GM12875 (cell line): ENCODE data around the gene PCSK6.

ENCODE experiments used
- H3K4me3 ChIP-seq: one replicate; pipeline ENCODE4 v1.5.1; 2011; ENCODE audit warnings: low read depth, low read length, control low read depth
- TF ChIP-seq, protein P1 (sequence below): IDR thresholded peaks from 2 replicates; pipeline ENCODE4 v1.5.1; 2011; ENCODE audit warnings: low read depth, mild to moderate bottlenecking, control low read depth, inconsistent platforms, low read length, moderate library complexity, borderline replicate concordance; ENCODE audit not compliant: insufficient read depth

PCSK6 gene

DNA sequence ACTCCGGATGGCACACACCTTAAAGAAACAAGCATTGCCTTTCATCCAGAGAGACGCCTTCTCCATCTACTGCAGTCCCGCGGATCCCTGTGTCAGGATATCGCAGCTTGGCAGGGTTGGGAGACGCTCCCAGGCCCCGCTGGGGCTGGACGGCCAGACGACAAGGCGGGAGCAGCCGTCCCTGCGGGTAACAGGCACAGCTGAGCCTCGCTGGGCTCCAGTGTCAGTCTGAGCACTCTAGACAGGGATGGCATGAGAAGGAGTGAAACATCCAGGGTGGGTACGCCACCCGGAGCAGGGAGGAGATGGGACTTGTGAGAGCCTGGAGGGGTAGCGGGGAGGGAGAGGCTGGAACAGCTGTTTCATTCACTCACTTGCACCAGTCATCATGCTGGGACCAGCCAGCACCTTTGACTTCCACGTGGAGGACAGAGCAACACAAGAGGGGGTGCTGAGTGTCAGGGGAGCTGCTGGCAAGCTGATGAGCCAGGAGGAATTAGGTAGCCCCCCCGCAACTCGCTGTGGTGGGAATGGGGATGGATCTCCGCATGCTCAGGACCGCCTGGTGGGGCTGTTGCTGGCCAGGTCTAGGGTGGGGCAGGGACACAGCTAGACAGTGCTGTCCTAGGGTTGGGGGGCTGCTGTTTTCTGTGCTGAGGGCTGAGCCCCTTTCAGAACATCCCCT lies 162.9 kb downstream of the PCSK6 start:
- no peak overlapping the region for H3K4me3 ChIP-seq
- TF ChIP-seq, protein P1, sequence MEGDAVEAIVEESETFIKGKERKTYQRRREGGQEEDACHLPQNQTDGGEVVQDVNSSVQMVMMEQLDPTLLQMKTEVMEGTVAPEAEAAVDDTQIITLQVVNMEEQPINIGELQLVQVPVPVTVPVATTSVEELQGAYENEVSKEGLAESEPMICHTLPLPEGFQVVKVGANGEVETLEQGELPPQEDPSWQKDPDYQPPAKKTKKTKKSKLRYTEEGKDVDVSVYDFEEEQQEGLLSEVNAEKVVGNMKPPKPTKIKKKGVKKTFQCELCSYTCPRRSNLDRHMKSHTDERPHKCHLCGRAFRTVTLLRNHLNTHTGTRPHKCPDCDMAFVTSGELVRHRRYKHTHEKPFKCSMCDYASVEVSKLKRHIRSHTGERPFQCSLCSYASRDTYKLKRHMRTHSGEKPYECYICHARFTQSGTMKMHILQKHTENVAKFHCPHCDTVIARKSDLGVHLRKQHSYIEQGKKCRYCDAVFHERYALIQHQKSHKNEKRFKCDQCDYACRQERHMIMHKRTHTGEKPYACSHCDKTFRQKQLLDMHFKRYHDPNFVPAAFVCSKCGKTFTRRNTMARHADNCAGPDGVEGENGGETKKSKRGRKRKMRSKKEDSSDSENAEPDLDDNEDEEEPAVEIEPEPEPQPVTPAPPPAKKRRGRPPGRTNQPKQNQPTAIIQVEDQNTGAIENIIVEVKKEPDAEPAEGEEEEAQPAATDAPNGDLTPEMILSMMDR = no peak

DNA sequence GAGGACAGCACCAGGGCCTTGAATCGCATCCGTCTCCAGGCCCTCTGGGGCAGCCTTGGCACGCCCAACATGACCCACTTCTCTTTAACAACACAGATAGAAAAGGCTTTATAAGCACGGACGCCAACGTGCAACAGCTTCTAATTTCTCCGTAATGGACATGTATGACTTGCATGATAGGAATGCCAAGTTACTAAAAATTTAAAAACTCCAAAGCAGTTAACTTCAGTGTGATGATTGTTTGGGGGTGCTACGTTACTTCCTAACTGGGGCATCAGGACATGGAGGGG lies 163.5 kb downstream of the PCSK6 start:
- TF ChIP-seq, protein P1 = no peak
- no peak overlapping the region for H3K4me3 ChIP-seq

DNA sequence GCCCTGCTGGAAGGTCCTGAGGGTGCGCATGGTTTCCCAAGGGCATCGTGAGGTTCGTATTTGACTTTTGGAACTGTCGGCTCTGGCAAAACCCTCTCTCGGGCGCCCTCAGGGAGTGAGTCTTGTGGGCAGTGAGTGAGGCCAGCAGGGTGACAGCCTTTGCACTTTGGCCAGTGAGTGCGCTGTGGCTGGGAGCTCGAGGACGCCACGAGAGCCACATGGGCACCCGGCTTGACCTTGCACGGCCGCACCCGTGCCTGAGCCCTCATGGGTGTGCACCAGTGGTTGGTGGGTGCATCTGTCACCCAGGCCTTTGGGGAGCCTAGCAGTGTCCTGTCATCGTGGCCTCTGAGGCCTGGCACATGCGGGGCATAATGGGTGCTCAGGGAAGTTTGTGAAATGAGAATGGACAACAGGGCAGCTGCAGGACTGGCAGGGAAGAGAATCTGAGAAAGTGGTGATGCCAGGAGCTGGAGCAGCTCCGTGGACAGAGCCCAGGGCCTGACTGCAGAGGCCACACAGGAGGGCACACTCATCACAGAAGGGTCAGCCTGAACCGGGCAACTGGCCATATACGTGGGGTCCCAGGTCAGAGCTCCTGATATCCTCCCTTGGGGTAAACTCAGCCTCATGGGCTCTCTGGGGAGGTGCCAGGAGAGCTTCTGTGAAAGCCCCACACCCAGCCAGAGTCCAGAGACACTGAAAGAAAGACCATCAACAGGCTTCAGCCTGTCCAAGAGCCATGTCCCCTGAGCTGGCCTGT lies 164.1 kb downstream of the PCSK6 start:
- no peak overlapping the region for H3K4me3 ChIP-seq
- TF ChIP-seq, protein P1 = no peak

DNA sequence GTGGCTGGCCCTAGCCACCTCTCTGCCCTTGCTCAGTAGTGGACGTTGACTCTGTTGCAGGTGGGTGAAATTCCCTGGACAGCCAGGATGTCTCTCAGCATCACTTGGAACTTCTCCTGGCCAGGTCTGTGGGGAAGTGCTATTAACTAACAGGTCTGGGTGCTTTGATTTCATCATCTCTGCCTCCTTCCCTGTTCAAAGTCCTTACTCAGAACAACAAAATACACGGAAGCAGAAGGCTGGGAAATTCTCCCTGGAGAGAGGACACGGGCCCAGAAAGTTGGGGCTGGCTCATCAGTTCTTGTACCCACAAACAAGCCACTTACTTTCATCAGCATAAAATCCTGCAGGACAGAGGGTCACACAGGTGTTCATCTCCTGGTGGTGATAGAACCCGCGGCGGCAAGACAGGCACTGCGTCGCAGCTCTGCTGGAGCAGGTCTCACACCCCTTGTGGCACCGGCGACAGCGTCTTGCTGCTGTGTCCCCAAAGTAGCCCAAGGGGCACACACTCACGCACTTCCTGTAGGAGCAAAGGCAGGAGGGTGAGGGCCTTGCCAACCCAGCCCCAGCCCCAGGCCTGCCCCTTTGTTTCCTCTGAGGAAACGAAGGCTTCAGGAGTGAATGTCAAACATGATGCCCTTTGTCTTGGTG lies 164.9 kb downstream of the PCSK6 start:
- TF ChIP-seq, protein P1 = no peak
- no peak overlapping the region for H3K4me3 ChIP-seq

DNA sequence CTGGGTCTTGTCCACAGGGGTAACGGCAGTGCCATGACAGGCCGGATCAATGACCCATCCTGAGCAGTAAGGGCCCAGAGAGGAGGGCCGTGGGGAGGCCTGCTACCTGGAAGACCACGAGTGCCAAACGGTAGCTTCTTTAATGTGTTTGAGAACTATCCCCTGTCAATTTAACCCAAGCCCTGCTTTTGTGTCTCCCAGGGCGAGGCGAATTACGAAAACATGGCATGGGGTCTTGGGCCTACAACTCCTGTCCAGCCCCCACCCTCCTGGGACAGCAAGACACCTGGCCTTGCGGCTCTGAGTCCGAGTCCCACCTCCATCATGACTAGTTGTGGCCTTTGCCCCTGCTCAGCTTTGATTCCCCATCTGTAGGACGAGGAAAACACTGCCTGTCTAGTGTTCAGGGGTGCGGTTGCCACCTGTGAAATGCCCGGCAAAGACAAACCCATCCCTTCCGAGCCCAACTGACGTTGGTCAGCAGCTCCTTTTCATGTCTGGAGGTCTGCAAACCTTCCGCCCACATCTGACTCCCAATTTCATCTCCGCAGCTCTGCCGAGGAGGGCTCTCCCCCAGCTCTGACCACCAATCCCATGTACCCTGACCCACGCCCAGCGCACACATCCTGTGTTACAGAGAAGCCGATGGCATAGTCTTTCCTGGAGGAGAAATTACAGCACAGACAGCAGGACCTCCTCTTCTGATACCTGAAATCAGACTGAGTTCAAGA lies 165.5 kb downstream of the PCSK6 start:
- no peak overlapping the region for H3K4me3 ChIP-seq
- TF ChIP-seq, protein P1 = no peak

DNA sequence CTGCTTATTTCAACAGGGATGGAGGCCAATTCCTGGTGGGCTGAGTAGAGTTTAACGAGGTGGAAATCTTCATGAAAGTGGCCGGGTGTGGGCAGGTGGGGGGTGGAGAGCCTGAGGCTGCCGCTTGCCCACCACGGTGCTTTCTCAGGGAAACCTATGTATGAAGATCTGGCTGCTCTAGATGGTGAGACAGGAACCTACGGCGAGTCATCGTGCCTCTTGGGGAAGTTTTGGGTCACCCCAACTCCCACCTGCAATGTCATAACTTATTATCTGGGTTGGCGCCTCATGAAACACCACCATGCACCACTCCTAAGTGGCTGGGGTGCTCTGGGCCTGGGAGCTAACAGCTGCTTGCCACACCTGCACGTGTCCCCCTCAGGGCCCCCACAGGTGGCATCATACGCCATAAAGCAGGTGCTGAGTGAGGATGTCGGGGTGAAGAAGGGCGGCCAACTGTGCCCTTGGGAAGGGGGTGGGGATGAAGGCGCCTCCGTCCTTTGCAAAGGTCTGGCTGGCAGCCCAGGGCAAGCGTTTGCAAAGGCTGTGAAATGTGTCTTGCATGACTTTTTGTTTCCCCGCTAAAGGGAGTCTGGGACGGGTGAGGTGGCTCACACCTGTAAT lies 166.5 kb downstream of the PCSK6 start:
- H3K4me3 ChIP-seq = no peak overlapping the region
- TF ChIP-seq, protein P1 = no peak
